Adrenal gland (tissue), 19 donors: ENCODE measurements around the gene RBL2. TPM values are rescaled to one million over a fixed set of nuclear protein-coding genes. Genes with fewer than 3 reads are reported as not detected.
"Not testable (repeated sequence)": the region's sequence is repeated elsewhere in the genome, so short reads cannot be mapped to it uniquely, and the experiment has no call there.

Experiments used
- DNase-seq, 7 donors: peaks; one replicate each; pipeline ENCODE4 v3.0.0-alpha.2; 2019 to 2020
- H3K27ac ChIP-seq, 5 donors: fragments of 200-600 bp; sonication (generic) in 4 of 5; 1 replicate in 3 of 5; 2 replicates in 2 of 5; pipeline versions ENCODE4 v1.5.1 to v1.8.0; 2016 to 2020; ENCODE audit warnings: mild to moderate bottlenecking in 1 of 5
- H3K27me3 ChIP-seq: fragments of 200-600 bp; 2 replicates; pipeline ENCODE4 v1.8.0; 2021
- H3K36me3 ChIP-seq, 2 donors: fragments of 200-600 bp; replicated peaks in 1 of 2; 1 replicate in 1 of 2; 2 replicates in 1 of 2; pipeline versions ENCODE4 v1.5.1 to v1.8.0; 2018 to 2022
- H3K4me1 ChIP-seq, 2 donors: fragments of 200-600 bp; replicated peaks in 1 of 2; 1 replicate in 1 of 2; 2 replicates in 1 of 2; pipeline versions ENCODE4 v1.5.1 to v1.8.0; 2018 to 2021
- H3K4me3 ChIP-seq, 4 donors: fragments of 200-600 bp; sonication (generic) in 3 of 4; one replicate each; pipeline ENCODE4 v1.5.1; 2016 to 2018
- H3K9me3 ChIP-seq, 3 donors: fragments of 200-600 bp; sonication (generic) in 1 of 3; replicated peaks in 1 of 3; 1 replicate in 2 of 3; 2 replicates in 1 of 3; pipeline versions ENCODE4 v1.5.1 to v1.8.0; 2016 to 2021
- CTCF ChIP-seq, 6 experiments: fragments of 450-650 bp in 4 of 6; fragments of 200-600 bp in 2 of 6; sonication (generic) in 1 of 6; IDR thresholded peaks; 1 replicate in 5 of 6; 2 replicates in 1 of 6; pipeline versions ENCODE4 v1.5.1 to v1.8.0; 2016 to 2021; ENCODE audit warnings: antibody characterized with exemption in 6 of 6, mild to moderate bottlenecking in 2 of 6, moderate library complexity in 1 of 6
- POLR2A ChIP-seq, 2 donors: fragments of 450-650 bp; IDR thresholded peaks; one replicate each; pipeline ENCODE4 v1.6.1; 2017; ENCODE audit warnings: antibody characterized with exemption in 2 of 2, mild to moderate bottlenecking in 2 of 2, moderate library complexity in 1 of 2
- WGBS, 4 donors: extraction: QIAGEN DNeasy Blood & Tissue Kit in 2 of 4; methylation state at CpG; one replicate each; pipeline versions ENCODE4 v1.1.5 to v1.1.7; 2013 to 2017; 5-methylcytosine and 5-hydroxymethylcytosine counted together
- intact Hi-C, 2 donors: fragments of 100-400 bp; cut with DNase I; formaldehyde crosslinking; loops; one replicate each; pipeline versions ENCODE4 v1.14.1 to v1.15.0; 2022 to 2023
- long read RNA-seq, 10 donors: library from polyadenylated mRNA in 3 of 10; unstranded in 2 of 10; stranded (forward) in 1 of 10; transcript quantifications; one replicate each; pipeline ENCODE4 v2.0.0 and lab custom pipeline, GENCODE V29; 2021 to 2026
- polyA plus RNA-seq, 3 donors: library from polyadenylated mRNA; stranded (reverse); fragments of 200-250 nt in 2 of 3; fragments of 350-450 nt in 1 of 3; fragmentation: Illumina TruSeq in 1 of 3; extraction: RNeasy Lipid Tissue Mini Kit (QIAGEN cat#74804) in 1 of 3; gene quantifications; one replicate each; pipeline ENCODE4 v1.2.3, GENCODE V29; 2013 to 2014
- total RNA-seq, 9 donors: library from RNA; depleted of rRNA in 4 of 9; stranded (reverse); fragments of >200 nt in 4 of 9; fragments of 120-200 nt in 1 of 9; fragmentation: NEBNext Ultra II Directional in 1 of 9; extraction: Animal tissue kit (Norgen Biotek cat#: 25700) in 1 of 9; gene quantifications; one replicate each; pipeline versions ENCODE4 v1.1.0 to v1.2.4, GENCODE V29; 2013 to 2023
- donor health status: healthy with polysubstance abuse.
- donor health status: Bipolar disorder and iron deficiency.
- donor health status: DM: yes; HTN: yes; CAD: no.
- donor health status: DM: no; HTN: no; CAD: no.
- donor health status: DM: no; HTN: no; CAD: no.
- donor health status: DM: yes; HTN: yes; CAD: no.

RBL2 gene
- 10 to 100 TPM; 30.6 to 78.3 (median 51.6) TPM for total RNA-seq
- polyA plus RNA-seq: 10 to 100 TPM; 28.2 to 43.4 (median 29.5) TPM
- long read RNA-seq, donor 1: 0 reads
- long read RNA-seq, donor 2, full-length matches to known transcripts: 4 of 9 reads
- long read RNA-seq, donor 2, partial matches to known transcripts: 5 of 9 reads
- long read RNA-seq, donor 2, other reads (novel, unspliced or antisense): 0 of 9 reads
- long read RNA-seq, donor 3, full-length matches to known transcripts: 3 of 53 reads
- long read RNA-seq, donor 3, partial matches to known transcripts: 41 of 53 reads
- long read RNA-seq, donor 3, other reads (novel, unspliced or antisense): 9 of 53 reads
- long read RNA-seq, donor 4, full-length matches to known transcripts: 4 of 22 reads
- long read RNA-seq, donor 4, partial matches to known transcripts: 14 of 22 reads
- long read RNA-seq, donor 4, other reads (novel, unspliced or antisense): 4 of 22 reads
- long read RNA-seq, donor 5, full-length matches to known transcripts: 15 of 34 reads
- long read RNA-seq, donor 5, partial matches to known transcripts: 10 of 34 reads
- long read RNA-seq, donor 5, other reads (novel, unspliced or antisense): 9 of 34 reads
- long read RNA-seq, donor 6, full-length matches to known transcripts: 1 of 13 reads
- long read RNA-seq, donor 6, partial matches to known transcripts: 12 of 13 reads
- long read RNA-seq, donor 6, other reads (novel, unspliced or antisense): 0 of 13 reads
- long read RNA-seq, donor 7, full-length matches to known transcripts: 1 of 1 reads
- long read RNA-seq, donor 7, partial matches to known transcripts: 0 of 1 reads
- long read RNA-seq, donor 7, other reads (novel, unspliced or antisense): 0 of 1 reads
- long read RNA-seq, donor 8, full-length matches to known transcripts: 3 of 14 reads
- long read RNA-seq, donor 8, partial matches to known transcripts: 11 of 14 reads
- long read RNA-seq, donor 8, other reads (novel, unspliced or antisense): 0 of 14 reads
- long read RNA-seq, donor 9, full-length matches to known transcripts: 4 of 11 reads
- long read RNA-seq, donor 9, partial matches to known transcripts: 7 of 11 reads
- long read RNA-seq, donor 9, other reads (novel, unspliced or antisense): 0 of 11 reads
- long read RNA-seq, donor 10, partial matches to known transcripts: 11 of 11 reads
- long read RNA-seq, donor 10, other reads (novel, unspliced or antisense): 0 of 11 reads

- 0 to 1% (median 0%) methylated on average over 7 to 89 of the region's 89 CpGs for WGBS, 4 donors
- Histone ChIP-seq H3K4me1 (peaks cover 0 to 26% of the 10 kb centered on the region in 2 donors), H3K27ac (peak within 1 kb of the TSS; percentile 47 to 95 (median 89)), H3K36me3 (no peaks in the 10 kb centered on the region), H3K9me3 (no peaks in the 10 kb centered on the region), H3K4me3 (peak within 1 kb of the TSS; percentile 26 to 94 (median 82)), H3K27me3 (no peaks in the 10 kb centered on the region)
- intact Hi-C loops: loop anchor here in 1 of 2 donors (10.0 kb wide), 1 partner anchor 70 kb away; the partner anchor contains the start of gene AKTIP
- TF ChIP-seq CTCF (IDR thresholded peaks at IDR 0.05) (no peak), POLR2A (IDR thresholded peaks at IDR 0.05) (peak; percentile 30 to 72)
- peak; percentile 86 to 93 (median 86) for DNase-seq
These were observed at the start of gene RBL2 for GRCh38 chr16:53434377-53435065. Gene RBL2 (plus strand): TSS chr16:53434471. CDS start chr16:53434557, 86 bp downstream.

- not testable (repeated sequence) for H3K4me1 ChIP-seq
These were observed 49.7 kb upstream of the RBL2 start for GRCh38 chr16:53384610-53385009.

GRCh38 chr16:53404959-53405358, 29.3 kb upstream of the RBL2 start:
- Histone ChIP-seq H3K4me3 (no peak overlapping the region), H3K4me1 (no peaks in the 10 kb centered on the region), H3K9me3 (no peaks in the 10 kb centered on the region), H3K27ac (no peak overlapping the region), H3K36me3 (no peaks in the 10 kb centered on the region), H3K27me3 (no peaks in the 10 kb centered on the region)
- 27 to 32% (median 31%) methylated on average over 2 of the region's 2 CpGs for WGBS, 4 donors
- no peak for DNase-seq
- intact Hi-C loops: no loop called here
- no peak for TF ChIP-seq CTCF (IDR thresholded peaks at IDR 0.05)
- no peak for TF ChIP-seq POLR2A (IDR thresholded peaks at IDR 0.05)

More at GRCh38 chr16:53384610-53385009, 49.7 kb upstream of the RBL2 start:
- H3K27me3 ChIP-seq, DNase-seq, intact Hi-C loops, H3K9me3 ChIP-seq, H3K4me3 ChIP-seq, H3K27ac ChIP-seq, H3K36me3 ChIP-seq: not testable (repeated sequence)
- 79 to 90% (median 86%) methylated on average over 8 of the region's 8 CpGs for WGBS, 4 donors

GRCh38 chr16:53412549-53412948, 21.7 kb upstream of the RBL2 start:
- no peaks in the 10 kb centered on the region for H3K9me3 ChIP-seq
- H3K4me3 ChIP-seq: no peak overlapping the region
- intact Hi-C loops: no loop called here
- 93 to 100% (median 97%) methylated on average over 1 to 18 of the region's 18 CpGs for WGBS, 4 donors
- no peak overlapping the region for H3K27ac ChIP-seq
- no peak for DNase-seq
- no peaks in the 10 kb centered on the region for H3K4me1 ChIP-seq
- H3K36me3 ChIP-seq: no peaks in the 10 kb centered on the region
- TF ChIP-seq POLR2A (IDR thresholded peaks at IDR 0.05) (no peak), CTCF (IDR thresholded peaks at IDR 0.05) (no peak)
- no peaks in the 10 kb centered on the region for H3K27me3 ChIP-seq
